Suprapubic skin (tissue), 3 donors: ENCODE results near the gene TIMM17B.

ENCODE experiments used
- EP300 ChIP-seq: sonication (generic); formaldehyde crosslinking; IDR thresholded peaks from one replicate; pipeline ENCODE4 v1.6.1; 2017; ENCODE audit warnings: antibody characterized with exemption
- POLR2A ChIP-seq, 2 donors: fragments of 450-650 bp; IDR thresholded peaks; one replicate each; pipeline ENCODE4 v1.6.1; 2017; ENCODE audit warnings: antibody characterized with exemption in 2 of 2, mild to moderate bottlenecking in 2 of 2, moderate library complexity in 2 of 2
- TF ChIP-seq, protein P1 (sequence below), 2 donors: fragments of 200-600 bp in 1 of 2; fragments of 450-650 bp in 1 of 2; sonication (generic) in 1 of 2; IDR thresholded peaks; one replicate each; pipeline ENCODE4 v1.5.1; 2016 to 2019; ENCODE audit warnings: antibody characterized with exemption in 2 of 2, mild to moderate bottlenecking in 1 of 2, moderate library complexity in 1 of 2

DNA sequence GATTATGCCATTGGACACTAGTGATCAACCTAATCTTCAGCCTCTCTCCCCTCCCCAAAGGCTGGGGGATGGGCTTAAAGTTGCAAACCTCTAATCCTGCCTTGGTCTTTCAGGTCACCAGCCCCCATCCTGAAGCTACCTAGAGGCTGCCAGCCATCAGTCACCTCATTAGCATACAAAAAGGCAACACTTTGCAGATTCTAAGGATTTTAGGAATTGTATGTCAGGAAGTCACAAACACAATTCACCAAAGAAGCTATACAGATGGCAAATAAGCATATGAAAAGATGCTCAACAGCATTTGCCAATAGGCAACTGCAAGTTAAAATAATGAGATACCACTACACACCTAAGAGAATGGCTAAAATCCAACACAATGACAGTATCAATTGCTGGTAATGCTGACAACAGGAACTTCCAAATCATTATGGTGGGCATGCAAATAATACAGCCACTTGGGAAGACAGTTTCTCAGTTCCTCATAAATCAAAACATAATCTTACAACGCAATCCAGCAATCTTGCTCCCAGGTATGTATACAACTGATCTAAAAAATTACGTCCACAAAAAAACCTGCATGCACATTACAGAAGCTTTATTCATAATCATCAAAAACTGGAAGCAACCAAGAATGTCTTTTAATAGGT lies 30.3 kb upstream of the TIMM17B start:
- TF ChIP-seq, protein P1, sequence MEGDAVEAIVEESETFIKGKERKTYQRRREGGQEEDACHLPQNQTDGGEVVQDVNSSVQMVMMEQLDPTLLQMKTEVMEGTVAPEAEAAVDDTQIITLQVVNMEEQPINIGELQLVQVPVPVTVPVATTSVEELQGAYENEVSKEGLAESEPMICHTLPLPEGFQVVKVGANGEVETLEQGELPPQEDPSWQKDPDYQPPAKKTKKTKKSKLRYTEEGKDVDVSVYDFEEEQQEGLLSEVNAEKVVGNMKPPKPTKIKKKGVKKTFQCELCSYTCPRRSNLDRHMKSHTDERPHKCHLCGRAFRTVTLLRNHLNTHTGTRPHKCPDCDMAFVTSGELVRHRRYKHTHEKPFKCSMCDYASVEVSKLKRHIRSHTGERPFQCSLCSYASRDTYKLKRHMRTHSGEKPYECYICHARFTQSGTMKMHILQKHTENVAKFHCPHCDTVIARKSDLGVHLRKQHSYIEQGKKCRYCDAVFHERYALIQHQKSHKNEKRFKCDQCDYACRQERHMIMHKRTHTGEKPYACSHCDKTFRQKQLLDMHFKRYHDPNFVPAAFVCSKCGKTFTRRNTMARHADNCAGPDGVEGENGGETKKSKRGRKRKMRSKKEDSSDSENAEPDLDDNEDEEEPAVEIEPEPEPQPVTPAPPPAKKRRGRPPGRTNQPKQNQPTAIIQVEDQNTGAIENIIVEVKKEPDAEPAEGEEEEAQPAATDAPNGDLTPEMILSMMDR (IDR thresholded peaks at IDR 0.05) = no peak
- TF ChIP-seq POLR2A (IDR thresholded peaks at IDR 0.05) = no peak
- no peak for TF ChIP-seq EP300
